Measurements from ENCODE around the gene SDR42E2. TPM values are rescaled to one million over a fixed set of nuclear protein-coding genes. Genes with fewer than 3 reads are reported as not detected.
"Not testable (repeated sequence)": the region's sequence is repeated elsewhere in the genome, so short reads cannot be mapped to it uniquely, and the experiment has no call there.

SDR42E2 gene
- total RNA-seq, 1 donor, result not detected

DNA sequence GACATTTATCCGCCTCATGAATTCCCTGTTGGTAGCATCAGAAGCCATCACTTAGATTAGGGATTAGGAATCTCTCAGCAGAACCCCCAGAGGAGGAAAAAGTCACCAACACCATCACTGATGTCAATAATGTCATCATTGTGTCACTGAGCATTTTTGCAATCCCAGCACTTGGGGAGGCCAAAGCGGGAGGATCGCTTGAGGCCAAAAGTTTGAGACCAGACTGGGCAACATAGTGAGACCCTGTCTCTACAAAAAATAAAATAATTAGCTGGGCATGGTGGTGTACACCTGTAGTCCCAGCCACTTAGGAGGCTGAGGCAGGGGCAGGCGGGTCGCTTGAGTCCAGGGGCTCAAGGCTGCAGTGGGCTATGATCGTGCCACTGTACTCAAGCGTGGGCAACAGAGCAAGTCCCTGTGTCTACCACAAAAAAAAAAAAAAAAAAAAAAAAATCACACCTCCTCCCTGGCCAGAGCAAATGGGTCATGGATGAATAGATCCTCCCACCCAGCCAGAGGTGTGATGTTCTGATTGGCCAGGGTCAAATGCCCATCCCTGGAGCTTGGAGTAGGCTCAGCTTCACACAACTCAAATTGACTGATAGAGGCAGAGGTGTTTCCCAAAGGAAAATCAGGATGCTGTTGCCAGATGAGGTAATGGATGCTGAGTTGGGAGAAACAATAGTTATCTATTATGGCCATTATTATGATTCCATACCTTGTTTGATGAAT lies 38.4 kb upstream of the SDR42E2 start:
- TF ChIP-seq, protein P1, sequence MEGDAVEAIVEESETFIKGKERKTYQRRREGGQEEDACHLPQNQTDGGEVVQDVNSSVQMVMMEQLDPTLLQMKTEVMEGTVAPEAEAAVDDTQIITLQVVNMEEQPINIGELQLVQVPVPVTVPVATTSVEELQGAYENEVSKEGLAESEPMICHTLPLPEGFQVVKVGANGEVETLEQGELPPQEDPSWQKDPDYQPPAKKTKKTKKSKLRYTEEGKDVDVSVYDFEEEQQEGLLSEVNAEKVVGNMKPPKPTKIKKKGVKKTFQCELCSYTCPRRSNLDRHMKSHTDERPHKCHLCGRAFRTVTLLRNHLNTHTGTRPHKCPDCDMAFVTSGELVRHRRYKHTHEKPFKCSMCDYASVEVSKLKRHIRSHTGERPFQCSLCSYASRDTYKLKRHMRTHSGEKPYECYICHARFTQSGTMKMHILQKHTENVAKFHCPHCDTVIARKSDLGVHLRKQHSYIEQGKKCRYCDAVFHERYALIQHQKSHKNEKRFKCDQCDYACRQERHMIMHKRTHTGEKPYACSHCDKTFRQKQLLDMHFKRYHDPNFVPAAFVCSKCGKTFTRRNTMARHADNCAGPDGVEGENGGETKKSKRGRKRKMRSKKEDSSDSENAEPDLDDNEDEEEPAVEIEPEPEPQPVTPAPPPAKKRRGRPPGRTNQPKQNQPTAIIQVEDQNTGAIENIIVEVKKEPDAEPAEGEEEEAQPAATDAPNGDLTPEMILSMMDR (IDR thresholded peaks at IDR 0.05; ENCODE audit: insufficient read depth, low read length), result no peak
- no peak overlapping the region for H3K4me3 ChIP-seq (ENCODE audit: low read depth, low read length)
- DNase-seq (ENCODE audit: low read depth), result no peak

DNA sequence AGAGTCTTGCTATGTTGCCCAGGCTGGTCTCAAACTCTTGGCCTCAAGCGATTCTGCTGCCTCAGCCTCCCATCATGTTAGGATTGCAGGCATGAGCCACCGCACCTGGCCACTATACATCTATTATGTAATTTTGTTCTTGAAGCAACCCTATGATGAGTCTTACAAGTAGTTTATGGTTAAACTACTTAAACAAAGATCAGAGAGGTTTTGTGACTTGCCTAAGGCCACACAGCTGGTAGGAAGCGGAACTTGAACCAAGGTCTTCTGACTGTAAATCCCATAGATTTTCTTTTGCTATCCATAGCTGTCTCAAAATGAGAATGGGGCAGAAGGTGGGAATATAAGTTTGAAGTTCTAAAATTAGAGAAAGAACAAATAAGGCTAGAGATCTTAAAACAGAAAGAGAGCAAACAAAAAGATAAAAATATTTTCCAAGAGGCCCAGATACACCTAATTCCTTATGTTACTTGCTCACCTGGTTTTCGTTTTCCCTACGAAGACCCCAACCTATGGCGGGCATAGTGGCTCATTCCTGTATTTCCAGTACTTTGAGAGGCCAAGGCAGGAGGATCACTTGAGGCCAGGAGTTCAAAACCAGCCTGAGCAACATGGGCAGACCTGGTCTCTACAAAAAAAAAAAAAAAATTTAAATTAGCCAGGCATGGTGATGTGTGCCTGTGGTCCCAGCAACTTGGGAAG lies 37.6 kb upstream of the SDR42E2 start:
- TF ChIP-seq, protein P1 (IDR thresholded peaks at IDR 0.05; ENCODE audit: insufficient read depth, low read length), result no peak
- no peak overlapping the region for H3K4me3 ChIP-seq (ENCODE audit: low read depth, low read length)
- DNase-seq (ENCODE audit: low read depth), result no peak

DNA sequence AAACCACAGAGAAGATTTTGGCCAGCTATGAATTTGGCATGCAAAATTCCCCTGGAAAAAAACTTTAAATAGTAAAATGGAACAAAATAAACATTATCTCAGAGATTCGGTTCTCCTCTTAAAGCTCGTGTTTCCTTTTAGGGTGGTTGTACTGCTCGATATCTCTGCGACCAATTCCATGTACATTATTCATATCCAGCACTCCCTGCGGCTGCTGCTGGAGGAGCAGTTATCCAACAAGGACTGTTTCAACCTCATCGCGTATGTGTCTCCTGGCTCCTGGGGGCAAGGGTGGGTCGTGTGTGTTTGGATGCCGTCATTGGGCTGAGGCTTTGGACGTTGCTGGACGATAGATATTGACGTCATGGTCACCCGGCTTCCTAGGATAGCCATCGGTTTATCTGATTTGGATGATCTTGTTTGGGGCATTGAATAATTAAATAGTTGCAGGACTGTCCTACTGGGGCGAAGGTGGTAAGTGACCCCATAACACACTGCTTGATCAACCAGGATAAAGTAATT lies 36.2 kb upstream of the SDR42E2 start:
- H3K4me3 ChIP-seq (ENCODE audit: low read depth, low read length), result no peak overlapping the region
- peak; percentile 22 for DNase-seq (ENCODE audit: low read depth)
- TF ChIP-seq, protein P1 (IDR thresholded peaks at IDR 0.05; ENCODE audit: insufficient read depth, low read length), result no peak

DNA sequence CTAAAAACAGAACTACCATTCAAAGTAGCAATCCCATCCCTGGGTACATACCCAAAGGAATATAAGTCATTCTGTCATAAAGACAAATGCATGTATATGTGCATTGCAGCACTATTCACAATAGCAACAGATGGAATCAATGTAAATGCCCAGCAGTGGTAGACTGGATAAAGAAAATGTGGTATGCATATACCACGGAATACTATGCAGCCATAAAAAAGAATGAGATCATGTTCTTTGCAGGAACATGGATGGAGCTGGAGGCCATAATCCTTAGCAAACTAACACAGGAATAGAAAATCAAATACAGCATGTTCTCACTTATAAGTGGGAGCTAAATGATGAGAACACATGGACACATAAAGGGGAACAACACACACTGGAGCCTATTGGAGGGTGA lies 33.8 kb upstream of the SDR42E2 start:
- H3K4me3 ChIP-seq (ENCODE audit: low read depth, low read length); DNase-seq (ENCODE audit: low read depth): not testable (repeated sequence)

DNA sequence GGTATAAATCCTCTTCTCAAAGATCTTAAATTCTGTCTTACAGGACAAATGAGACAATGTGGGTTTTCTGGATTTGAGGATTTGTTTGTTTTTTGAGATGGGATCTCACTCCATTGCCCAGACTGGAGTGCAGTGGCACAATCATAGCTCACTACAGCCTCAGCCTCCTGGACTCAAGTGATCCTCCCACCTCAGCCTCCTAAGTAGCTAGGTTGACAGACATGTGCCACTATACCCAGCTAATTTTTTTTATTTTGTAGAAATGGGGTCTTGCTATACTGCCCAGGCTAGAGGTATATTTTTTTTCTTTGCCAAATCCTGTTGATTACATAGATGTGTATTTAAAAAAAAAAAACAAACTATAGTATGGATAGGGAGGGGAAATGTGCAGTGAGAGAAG lies 31.8 kb upstream of the SDR42E2 start:
- H3K4me3 ChIP-seq (ENCODE audit: low read depth, low read length), result no peak overlapping the region
- no peak for DNase-seq (ENCODE audit: low read depth)
- TF ChIP-seq, protein P1 (IDR thresholded peaks at IDR 0.05; ENCODE audit: insufficient read depth, low read length), result no peak

DNA sequence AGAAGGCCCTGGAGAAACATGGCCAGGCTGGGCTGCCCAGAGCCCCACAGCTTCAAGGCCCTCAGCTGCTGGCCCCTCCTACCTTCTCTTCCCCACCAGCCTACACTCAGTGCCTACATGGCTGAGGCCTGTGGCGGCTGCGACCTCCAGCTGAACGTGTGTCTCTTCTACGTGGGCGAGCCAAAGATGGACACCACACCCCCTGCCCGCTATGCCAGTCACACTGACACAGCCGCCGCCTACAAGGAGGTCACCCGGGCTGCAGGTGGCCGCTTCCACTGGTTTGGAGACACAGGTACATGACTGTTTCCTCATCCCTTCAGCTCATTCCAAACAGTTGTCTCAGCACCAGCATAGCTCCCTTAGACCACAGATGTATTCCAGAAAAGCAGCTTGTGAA lies 29.5 kb upstream of the SDR42E2 start:
- no peak overlapping the region for H3K4me3 ChIP-seq (ENCODE audit: low read depth, low read length)
- TF ChIP-seq, protein P1 (IDR thresholded peaks at IDR 0.05; ENCODE audit: insufficient read depth, low read length), result no peak

DNA sequence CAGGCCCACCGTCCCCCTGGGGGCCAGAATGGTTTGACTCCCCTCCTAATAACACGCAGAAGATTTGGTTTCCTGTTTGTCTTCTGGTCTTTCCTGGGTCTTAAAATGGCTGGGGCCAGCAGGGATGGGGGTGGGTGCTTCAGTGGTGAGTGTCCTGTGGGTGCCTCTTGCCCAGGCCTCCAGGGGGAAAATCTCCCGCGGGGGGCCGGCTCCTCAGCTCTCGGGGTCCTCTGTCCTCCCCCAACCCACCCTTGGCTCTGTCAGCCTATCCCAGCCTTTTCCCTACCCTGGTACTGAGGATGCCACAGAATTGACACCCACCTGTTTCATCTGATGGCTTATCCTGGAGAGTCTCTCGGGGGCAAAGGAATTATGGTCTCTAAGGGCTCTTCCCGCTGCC lies 23.8 kb upstream of the SDR42E2 start:
- TF ChIP-seq, protein P1 (IDR thresholded peaks at IDR 0.05; ENCODE audit: insufficient read depth, low read length), result no peak
- DNase-seq (ENCODE audit: low read depth), result no peak
- no peak overlapping the region for H3K4me3 ChIP-seq (ENCODE audit: low read depth, low read length)

More for the DNA sequence above, 29.5 kb upstream of the SDR42E2 start:
- no peak for DNase-seq (ENCODE audit: low read depth)

All from fibroblast of the aortic adventitia (primary cell).